GM23248 (cell line): ENCODE results near the gene EPHA7.

ENCODE experiments used
- EZH2 ChIP-seq: fragments of 200-600 bp; sonication (generic); IDR thresholded peaks from 2 replicates; pipeline ENCODE4 v1.6.1; 2018; ENCODE audit warnings: antibody characterized with exemption, mild to moderate bottlenecking; ENCODE audit not compliant: insufficient read depth, poor library complexity, severe bottlenecking
- EZH2phosphoT487 ChIP-seq: fragments of 200-600 bp; sonication (generic); IDR thresholded peaks from 2 replicates; pipeline ENCODE4 v1.6.1; 2018; ENCODE audit warnings: antibody characterized with exemption, moderate library complexity, mild to moderate bottlenecking, low read depth; ENCODE audit not compliant: insufficient read depth

DNA sequence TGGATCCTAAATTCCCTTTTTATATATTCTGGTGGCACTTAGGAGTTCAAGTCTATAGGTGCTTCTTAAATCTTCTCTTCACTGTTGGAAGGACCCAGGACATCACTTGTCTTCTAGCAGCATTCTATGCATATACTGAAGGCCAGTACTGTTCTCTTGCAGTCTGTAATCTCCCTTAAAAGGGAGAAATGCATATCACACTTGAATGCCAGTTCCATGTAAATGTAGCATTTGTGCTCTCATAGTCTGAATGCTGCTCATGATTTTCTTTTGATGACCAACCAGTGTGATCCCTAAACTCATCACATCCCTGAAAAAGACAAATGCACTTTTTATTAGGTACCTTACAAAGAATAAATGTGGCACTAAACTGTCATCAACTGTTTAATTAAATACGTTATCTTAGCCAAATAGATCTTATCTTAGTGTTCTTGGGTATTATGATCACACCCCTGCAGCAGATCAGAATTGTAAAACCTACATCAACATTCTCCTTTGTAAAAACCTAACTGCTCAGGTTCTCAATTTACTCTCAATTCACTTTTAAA, 176.1 kb downstream of the EPHA7 start:
- no peak for TF ChIP-seq EZH2
- no peak for TF ChIP-seq EZH2phosphoT487
